DND-41 (cell line): ENCODE data around the gene CHN2.

Experiments used
- CTCF ChIP-seq: IDR thresholded peaks from 2 replicates; pipeline ENCODE4 v1.5.1; 2012; ENCODE audit warnings: borderline replicate concordance, low read length, moderate library complexity, mild to moderate bottlenecking; ENCODE audit not compliant: poor library complexity, severe bottlenecking; ENCODE audit errors: extremely low read depth
- EZH2 ChIP-seq: IDR thresholded peaks from 3 replicates; pipeline ENCODE4 v1.6.1; 2012; ENCODE audit warnings: borderline replicate concordance, low read depth, mild to moderate bottlenecking, moderate library complexity, low read length, inconsistent platforms; ENCODE audit not compliant: severe bottlenecking

DNA sequence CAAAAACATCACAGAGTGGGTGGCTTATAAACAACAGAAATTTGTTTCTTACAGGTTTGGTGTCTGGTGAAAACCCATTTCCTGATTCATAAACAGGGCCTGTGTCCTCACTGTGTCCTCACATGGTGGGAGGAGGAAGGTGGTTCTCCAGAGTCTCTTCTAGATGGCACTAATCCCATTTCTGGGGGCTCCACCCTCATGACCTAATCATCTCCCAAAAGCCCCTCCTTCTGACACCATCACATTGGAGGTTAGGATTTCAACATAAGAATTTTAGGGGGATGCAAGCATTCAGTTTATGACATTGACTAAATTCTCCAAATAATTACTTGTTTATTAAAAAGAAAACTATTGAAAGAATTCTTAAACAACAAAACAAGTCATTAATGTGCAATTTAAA is 116.0 kb downstream of the CHN2 start:
- TF ChIP-seq CTCF (no peak), EZH2 (no peak)
